Retinal pigment epithelial cell (primary cell): Measurements from ENCODE around the gene ZNF326.
"Not testable (repeated sequence)": the region's sequence is repeated elsewhere in the genome, so short reads cannot be mapped to it uniquely, and the experiment has no call there.

ENCODE experiments used
- DNase-seq: peaks from one replicate; pipeline ENCODE4 v3.0.0-alpha.2; 2010; ENCODE audit warnings: low read depth
- H3K4me3 ChIP-seq: 2 replicates; pipeline ENCODE4 v1.5.1; 2011; ENCODE audit warnings: mild to moderate bottlenecking, low read length, control low read depth, moderate library complexity
- CTCF ChIP-seq: conservative IDR thresholded peaks from 2 replicates; pipeline ENCODE4 v1.5.1; 2011; ENCODE audit warnings: low read depth, low read length, control low read depth, inconsistent platforms

The ZNF326 gene

GRCh38 chr1:90027281-90027680, 32.4 kb downstream of the ZNF326 start:
- TF ChIP-seq CTCF, result no peak

GRCh38 chr1:90039652-90040051, 44.7 kb downstream of the ZNF326 start:
- no peak for TF ChIP-seq CTCF
- no peak overlapping the region for H3K4me3 ChIP-seq
- DNase-seq, result no peak

More at GRCh38 chr1:90027281-90027680, 32.4 kb downstream of the ZNF326 start:
- no peak overlapping the region for H3K4me3 ChIP-seq
- no peak for DNase-seq

- TF ChIP-seq CTCF, result no peak
- no peak for DNase-seq
- no peak overlapping the region for H3K4me3 ChIP-seq
Measured at GRCh38 chr1:90043586-90043985, 48.7 kb downstream of the ZNF326 start.

DNA sequence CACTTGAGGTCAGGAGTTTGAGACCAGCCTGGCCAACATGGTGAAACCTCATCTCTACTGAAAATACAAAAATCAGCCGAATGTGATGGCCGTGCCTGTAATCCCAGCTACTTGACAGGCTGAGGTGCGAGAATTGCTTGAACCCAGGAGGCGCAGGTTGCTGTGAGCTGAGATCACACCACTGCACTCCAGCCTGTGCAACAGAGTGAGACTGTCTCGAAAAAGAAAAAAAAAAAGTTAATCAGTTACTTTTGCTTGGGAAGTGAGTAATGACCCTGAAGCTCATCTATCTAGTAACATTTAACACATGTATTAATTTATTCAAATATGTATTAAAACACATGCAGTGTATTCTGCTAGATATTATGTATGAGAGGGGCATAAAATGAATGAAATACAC, 49.4 kb downstream of the ZNF326 start:
- no peak for TF ChIP-seq CTCF
- H3K4me3 ChIP-seq, result no peak overlapping the region
- no peak for DNase-seq

DNA sequence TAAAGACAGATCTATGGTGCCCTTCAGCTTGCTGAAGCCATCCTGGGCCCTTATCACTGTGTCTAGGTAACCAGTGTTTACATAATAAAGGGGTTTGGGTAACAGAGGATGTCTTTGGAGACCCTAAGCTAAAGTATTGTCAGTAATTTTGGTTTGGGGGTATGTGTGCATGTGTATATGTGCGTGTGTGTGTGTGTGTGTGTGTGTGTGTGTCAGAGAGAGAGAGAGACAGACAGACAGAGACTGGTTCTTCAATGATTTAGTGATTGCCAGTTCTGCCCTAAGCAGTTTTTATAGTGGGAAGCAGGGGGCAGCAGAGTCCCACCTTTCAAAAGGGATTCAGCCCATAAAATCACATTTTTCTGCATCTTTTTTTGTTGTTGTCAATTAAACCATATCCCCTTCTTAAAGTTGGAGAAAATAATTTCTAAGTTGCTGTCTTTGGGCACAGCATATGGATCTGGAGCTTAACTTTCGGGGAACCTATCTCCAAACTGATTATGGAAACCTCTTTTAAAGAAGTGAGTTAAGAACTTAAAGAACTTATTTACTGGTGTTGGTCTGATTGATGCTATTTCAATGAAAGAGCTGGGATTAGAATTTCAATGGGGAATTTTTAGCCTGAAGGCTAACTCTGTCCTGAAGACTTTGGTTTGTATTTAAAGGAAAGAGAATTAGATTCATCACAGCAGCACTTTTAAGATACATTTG, 51.1 kb downstream of the ZNF326 start:
- H3K4me3 ChIP-seq, result no peak overlapping the region
- peak; percentile 2 for DNase-seq
- TF ChIP-seq CTCF, result peak; percentile 84

GRCh38 chr1:90046635-90047034, 51.7 kb downstream of the ZNF326 start:
- DNase-seq, result no peak
- TF ChIP-seq CTCF, result no peak
- no peak overlapping the region for H3K4me3 ChIP-seq

DNA sequence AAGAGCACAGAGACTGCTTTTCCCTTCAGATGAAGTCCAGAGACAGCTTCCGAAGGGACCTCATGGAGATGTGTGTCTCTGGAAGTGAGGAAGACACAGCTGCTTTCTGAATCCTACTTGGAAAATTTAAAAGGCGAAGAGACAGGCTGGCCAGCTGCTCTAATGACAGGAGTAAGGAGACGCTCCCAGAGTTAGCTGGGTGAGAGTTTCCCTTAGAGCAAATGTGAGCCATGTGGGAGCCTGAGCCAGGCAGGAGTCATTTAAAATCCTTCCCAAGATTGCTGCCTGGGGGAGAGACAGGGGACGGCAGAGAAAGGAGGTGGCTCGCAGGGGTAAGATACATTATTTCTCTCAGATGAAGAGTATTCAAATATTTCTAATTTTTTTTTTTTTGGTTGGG, 53.1 kb downstream of the ZNF326 start:
- no peak for DNase-seq

GRCh38 chr1:90062700-90063643, 68.1 kb downstream of the ZNF326 start:
- H3K4me3 ChIP-seq, DNase-seq: not testable (repeated sequence)

More for the DNA sequence above, 53.1 kb downstream of the ZNF326 start:
- no peak for TF ChIP-seq CTCF
- H3K4me3 ChIP-seq, result no peak overlapping the region

DNA sequence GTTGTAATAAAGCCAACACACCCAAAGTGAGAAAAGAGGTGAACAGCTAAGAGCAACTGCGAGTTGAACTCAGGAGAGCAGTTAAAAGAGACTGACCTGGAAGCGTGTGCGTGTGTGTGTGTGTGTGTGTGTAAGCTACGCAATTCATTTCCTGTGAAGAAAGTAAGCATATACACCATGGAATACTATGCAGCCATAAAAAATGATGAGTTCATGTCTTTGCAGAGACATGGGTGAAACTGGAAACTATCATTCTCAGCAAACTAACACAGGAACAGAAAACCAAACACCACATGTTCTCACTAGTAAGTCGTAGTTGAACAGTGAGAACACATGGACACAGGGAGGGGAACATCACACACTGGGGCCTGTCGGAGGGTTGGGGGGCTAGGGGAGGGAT, 69.2 kb downstream of the ZNF326 start:
- H3K4me3 ChIP-seq, DNase-seq: not testable (repeated sequence)
